GM19455 (cell line): ENCODE measurements around the gene TMEM222.

Experiments
- ATAC-seq: cut with Tn5 transposase; IDR thresholded peaks from one replicate; pipeline ENCODE4 v1.9.1; 2021; ENCODE audit not compliant: unreplicated experiment

Gene TMEM222

GRCh38 chr1:27306071-27306470 is 15.9 kb upstream of the TMEM222 start:
- no peak for ATAC-seq

GRCh38 chr1:27306892-27307761 is 14.8 kb upstream of the TMEM222 start:
- no peak for ATAC-seq

GRCh38 chr1:27307874-27308598 is 13.9 kb upstream of the TMEM222 start:
- no peak for ATAC-seq

GRCh38 chr1:27314169-27314568 is 7.8 kb upstream of the TMEM222 start:
- ATAC-seq: no peak

- no peak for ATAC-seq
These were observed 7.2 kb upstream of the TMEM222 start for GRCh38 chr1:27314737-27315136.

- no peak for ATAC-seq
These were observed 5.1 kb upstream of the TMEM222 start for GRCh38 chr1:27316860-27317259.

GRCh38 chr1:27318136-27318535 is 3.8 kb upstream of the TMEM222 start:
- no peak for ATAC-seq

GRCh38 chr1:27318596-27318995 is 3.4 kb upstream of the TMEM222 start:
- ATAC-seq: no peak

- ATAC-seq: no peak
These were observed 742 bp downstream of the TMEM222 start for GRCh38 chr1:27322569-27323240.

- ATAC-seq: no peak
These were observed 3.3 kb downstream of the TMEM222 start for GRCh38 chr1:27325286-27325685.

- no peak for ATAC-seq
These were observed 6.0 kb downstream of the TMEM222 start for GRCh38 chr1:27327964-27328363.

- no peak for ATAC-seq
These were observed 8.8 kb downstream of the TMEM222 start for GRCh38 chr1:27330786-27331185.

- no peak for ATAC-seq
These were observed 9.5 kb downstream of the TMEM222 start for GRCh38 chr1:27331426-27331825.

GRCh38 chr1:27331922-27332321 is 10.0 kb downstream of the TMEM222 start:
- ATAC-seq: no peak

- ATAC-seq: no peak
These were observed 10.7 kb downstream of the TMEM222 start for GRCh38 chr1:27332536-27333281.

- ATAC-seq: no peak
These were observed 11.8 kb downstream of the TMEM222 start for GRCh38 chr1:27333717-27334279.

GRCh38 chr1:27335506-27336422 is 13.8 kb downstream of the TMEM222 start:
- ATAC-seq: no peak

- no peak for ATAC-seq
These were observed 14.8 kb downstream of the TMEM222 start for GRCh38 chr1:27336756-27337155.

- ATAC-seq: no peak
These were observed 16.8 kb downstream of the TMEM222 start for GRCh38 chr1:27338751-27339150.

- no peak for ATAC-seq
These were observed 17.2 kb downstream of the TMEM222 start for GRCh38 chr1:27339213-27339612.
